Measurements from ENCODE around the gene BBS10.
"Not testable (repeated sequence)": the region's sequence is repeated elsewhere in the genome, so short reads cannot be mapped to it uniquely, and the experiment has no call there.

BBS10 gene

GRCh38 chr12:76348079-76348901 lies at the start of gene BBS10:
TSS of gene BBS10 (minus strand) at chr12:76348415. CDS start at chr12:76348358, 57 bp downstream.
- DNase-seq (ENCODE audit: low read depth) = peak; percentile 80

- no peak for DNase-seq (ENCODE audit: low read depth)
These were observed 43.2 kb upstream of the BBS10 start for GRCh38 chr12:76391461-76391860.

GRCh38 chr12:76387614-76388013 lies 39.4 kb upstream of the BBS10 start:
- no peak for DNase-seq (ENCODE audit: low read depth)

GRCh38 chr12:76384560-76384959 lies 36.3 kb upstream of the BBS10 start:
- DNase-seq (ENCODE audit: low read depth) = no peak

GRCh38 chr12:76383988-76384387 lies 35.8 kb upstream of the BBS10 start:
- DNase-seq (ENCODE audit: low read depth) = no peak

- DNase-seq (ENCODE audit: low read depth) = no peak
These were observed 31.0 kb upstream of the BBS10 start for GRCh38 chr12:76379261-76379660.

GRCh38 chr12:76376876-76377275 lies 28.7 kb upstream of the BBS10 start:
- DNase-seq (ENCODE audit: low read depth) = not testable (repeated sequence)

GRCh38 chr12:76375939-76376338 lies 27.7 kb upstream of the BBS10 start:
- no peak for DNase-seq (ENCODE audit: low read depth)

GRCh38 chr12:76375470-76375869 lies 27.3 kb upstream of the BBS10 start:
- DNase-seq (ENCODE audit: low read depth) = no peak

- peak; percentile 6 for DNase-seq (ENCODE audit: low read depth)
These were observed 26.3 kb upstream of the BBS10 start for GRCh38 chr12:76374386-76375020.

GRCh38 chr12:76368230-76368629 lies 20.0 kb upstream of the BBS10 start:
- DNase-seq (ENCODE audit: low read depth) = no peak

- no peak for DNase-seq (ENCODE audit: low read depth)
These were observed 17.9 kb upstream of the BBS10 start for GRCh38 chr12:76366163-76366562.

- DNase-seq (ENCODE audit: low read depth) = not testable (repeated sequence)
These were observed 15.9 kb upstream of the BBS10 start for GRCh38 chr12:76364131-76364530.

GRCh38 chr12:76360316-76360715 lies 12.1 kb upstream of the BBS10 start:
- DNase-seq (ENCODE audit: low read depth) = no peak

GRCh38 chr12:76356071-76356470 lies 7.9 kb upstream of the BBS10 start:
- DNase-seq (ENCODE audit: low read depth) = no peak

GRCh38 chr12:76346798-76347420 lies 1.3 kb downstream of the BBS10 start:
- peak; percentile 53 for DNase-seq (ENCODE audit: low read depth)

- DNase-seq (ENCODE audit: low read depth) = peak; percentile 68
These were observed 2.0 kb downstream of the BBS10 start for GRCh38 chr12:76346236-76346635.

GRCh38 chr12:76345569-76345968 lies 2.6 kb downstream of the BBS10 start:
- no peak for DNase-seq (ENCODE audit: low read depth)

- DNase-seq (ENCODE audit: low read depth) = peak; percentile 25
These were observed 6.7 kb downstream of the BBS10 start for GRCh38 chr12:76341436-76342030.

GRCh38 chr12:76340680-76341435 lies 7.4 kb downstream of the BBS10 start:
- no peak for DNase-seq (ENCODE audit: low read depth)

GRCh38 chr12:76337583-76337982 lies 10.6 kb downstream of the BBS10 start:
- peak; percentile 53 for DNase-seq (ENCODE audit: low read depth)

GRCh38 chr12:76332606-76333005 lies 15.6 kb downstream of the BBS10 start:
- no peak for DNase-seq (ENCODE audit: low read depth)

Data from HS-5 (cell line).